Keratinocyte (primary cell): ENCODE measurements around the gene HOXC6. TPM values are rescaled to one million over a fixed set of nuclear protein-coding genes. Genes with fewer than 3 reads are reported as not detected.

Source experiments
- DNase-seq: peaks from one replicate; pipeline ENCODE4 v3.0.0-alpha.2; 2011; ENCODE audit warnings: low read depth, missing footprints, low spot score
- FAIRE-seq: peaks from 2 replicates; lab custom pipeline; 2011; peaks lifted over from hg19 to GRCh38; lab: Jason Lieb, UNC
- H2AFZ ChIP-seq: 2 replicates; pipeline ENCODE4 v1.6.0; 2012; ENCODE audit warnings: low read length, control low read depth, inconsistent platforms; ENCODE audit not compliant: control insufficient read depth
- H3K27ac ChIP-seq: 2 replicates; pipeline ENCODE4 v1.5.1; 2011; ENCODE audit warnings: low read length; ENCODE audit not compliant: control insufficient read depth, insufficient read depth
- H3K27me3 ChIP-seq: 3 replicates; pipeline ENCODE4 v1.6.0; 2011; ENCODE audit warnings: low read length; ENCODE audit not compliant: control insufficient read depth, insufficient read depth; ENCODE audit errors: extremely low read depth
- H3K36me3 ChIP-seq, 2 experiments: 2 replicates in 1 of 2; 3 replicates in 1 of 2; pipeline ENCODE4 v1.5.1; 2011; ENCODE audit warnings: low read length in 2 of 2, mild to moderate bottlenecking in 1 of 2; ENCODE audit not compliant: control insufficient read depth in 2 of 2, insufficient read depth in 2 of 2; ENCODE audit errors: extremely low read depth in 1 of 2
- H3K4me1 ChIP-seq: 3 replicates; pipeline ENCODE4 v1.5.1; 2011; ENCODE audit warnings: low read length; ENCODE audit not compliant: control insufficient read depth, insufficient read depth; ENCODE audit errors: extremely low read depth
- H3K4me2 ChIP-seq: 3 replicates; pipeline ENCODE4 v1.6.0; 2011; ENCODE audit warnings: low read depth, low read length; ENCODE audit not compliant: control insufficient read depth, insufficient read depth; ENCODE audit errors: extremely low read depth
- H3K4me3 ChIP-seq, 3 experiments: fragments of 200-600 bp in 1 of 3; sonication (generic) in 1 of 3; 2 replicates in 2 of 3; 3 replicates in 1 of 3; pipeline ENCODE4 v1.5.1; 2011 to 2016; ENCODE audit warnings: low read length in 3 of 3, mild to moderate bottlenecking in 3 of 3, control low read depth in 2 of 3, inconsistent platforms in 1 of 3, low read depth in 1 of 3, mixed read lengths in 1 of 3, mixed run types in 1 of 3, moderate library complexity in 1 of 3; ENCODE audit not compliant: control insufficient read depth in 2 of 3, insufficient read depth in 2 of 3; ENCODE audit errors: extremely low read depth in 1 of 3
- H3K79me2 ChIP-seq: 2 replicates; pipeline ENCODE4 v1.6.0; 2012; ENCODE audit warnings: low read length; ENCODE audit not compliant: control insufficient read depth, insufficient read depth
- H3K9ac ChIP-seq: 3 replicates; pipeline ENCODE4 v1.6.0; 2011; ENCODE audit warnings: low read length; ENCODE audit not compliant: control insufficient read depth, insufficient read depth; ENCODE audit errors: extremely low read depth
- H3K9me1 ChIP-seq: 3 replicates; pipeline ENCODE4 v1.6.0; 2011; ENCODE audit warnings: low read length; ENCODE audit not compliant: control insufficient read depth, insufficient read depth; ENCODE audit errors: extremely low read depth
- H3K9me3 ChIP-seq: 2 replicates; pipeline ENCODE4 v1.5.1; 2012; ENCODE audit warnings: low read depth, low read length; ENCODE audit not compliant: control insufficient read depth
- H4K20me1 ChIP-seq: 3 replicates; pipeline ENCODE4 v1.6.0; 2011; ENCODE audit warnings: low read length; ENCODE audit not compliant: control insufficient read depth, insufficient read depth; ENCODE audit errors: extremely low read depth
- EZH2 ChIP-seq: IDR thresholded peaks from one replicate; pipeline ENCODE4 v1.6.1; 2012; ENCODE audit warnings: inconsistent platforms, mild to moderate bottlenecking, low read length, moderate library complexity
- dilution Hi-C: fragments of 300-500 bp; cut with MboI; formaldehyde crosslinking; loops from one replicate; pipeline ENCODE4 v1.7.0; 2020; ENCODE audit warnings: low sequenced_read_pairs; ENCODE audit not compliant: extremely low pct_ligation_motif_present
- polyA plus RNA-seq, 5 experiments: library from polyadenylated mRNA; depleted of rRNA in 3 of 5; stranded (reverse) in 3 of 5; stranded (forward) in 1 of 5; unstranded in 1 of 5; fragments of >200 nt; gene quantifications; 1 replicate in 1 of 5; 2 replicates in 3 of 5; 3 replicates in 1 of 5; pipeline versions ENCODE4 v1.2.1 to v1.2.3, GENCODE V29; 2011 to 2012; ENCODE audit warnings: missing spikeins in 2 of 5, low read depth in 1 of 5, low replicate concordance in 1 of 5
- TF ChIP-seq, protein P1 (sequence below), 3 experiments: IDR thresholded peaks in 1 of 3; conservative IDR thresholded peaks in 1 of 3; optimal IDR thresholded peaks in 1 of 3; 2 replicates in 2 of 3; 3 replicates in 1 of 3; pipeline versions ENCODE3 to v1.5.1; 2011; ENCODE audit warnings: low read length in 3 of 3, mild to moderate bottlenecking in 3 of 3, moderate library complexity in 2 of 3, control low read depth in 1 of 3, inconsistent platforms in 1 of 3; ENCODE audit not compliant: insufficient read depth in 2 of 3; ENCODE audit errors: extremely low read depth in 1 of 3

HOXC6 gene
- polyA plus RNA-seq, 1 donor (not counting 4 experiments of a cell fraction or from before 2014, with no cell fraction given): 4.7 TPM

GRCh38 chr12:54068418-54069070, 40.3 kb downstream of the HOXC6 start:
- DNase-seq (no peak), FAIRE-seq (peak; percentile 96)
- no peaks in the 10 kb centered on the region for H4K20me1 ChIP-seq
- dilution Hi-C loops: no loop called here
- no peak for TF ChIP-seq EZH2
- TF ChIP-seq, protein P1, sequence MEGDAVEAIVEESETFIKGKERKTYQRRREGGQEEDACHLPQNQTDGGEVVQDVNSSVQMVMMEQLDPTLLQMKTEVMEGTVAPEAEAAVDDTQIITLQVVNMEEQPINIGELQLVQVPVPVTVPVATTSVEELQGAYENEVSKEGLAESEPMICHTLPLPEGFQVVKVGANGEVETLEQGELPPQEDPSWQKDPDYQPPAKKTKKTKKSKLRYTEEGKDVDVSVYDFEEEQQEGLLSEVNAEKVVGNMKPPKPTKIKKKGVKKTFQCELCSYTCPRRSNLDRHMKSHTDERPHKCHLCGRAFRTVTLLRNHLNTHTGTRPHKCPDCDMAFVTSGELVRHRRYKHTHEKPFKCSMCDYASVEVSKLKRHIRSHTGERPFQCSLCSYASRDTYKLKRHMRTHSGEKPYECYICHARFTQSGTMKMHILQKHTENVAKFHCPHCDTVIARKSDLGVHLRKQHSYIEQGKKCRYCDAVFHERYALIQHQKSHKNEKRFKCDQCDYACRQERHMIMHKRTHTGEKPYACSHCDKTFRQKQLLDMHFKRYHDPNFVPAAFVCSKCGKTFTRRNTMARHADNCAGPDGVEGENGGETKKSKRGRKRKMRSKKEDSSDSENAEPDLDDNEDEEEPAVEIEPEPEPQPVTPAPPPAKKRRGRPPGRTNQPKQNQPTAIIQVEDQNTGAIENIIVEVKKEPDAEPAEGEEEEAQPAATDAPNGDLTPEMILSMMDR (optimal IDR thresholded peaks at IDR 0.05 in 1 of 3, IDR thresholded peaks at IDR 0.05 in 1 of 3, conservative IDR thresholded peaks at IDR 0.05 in 1 of 3; ENCODE audit: extremely low read depth in 1 of 3, insufficient read depth in 2 of 3, low read length in 3 of 3): no peak
- H3K4me3 ChIP-seq: no peak overlapping the region
- H3K9me1 ChIP-seq: no peaks in the 10 kb centered on the region
- H3K27me3 ChIP-seq: no peaks in the 10 kb centered on the region
- H3K9ac ChIP-seq: no peak overlapping the region
- H2AFZ ChIP-seq: no peak overlapping the region
- no peaks in the 10 kb centered on the region for H3K36me3 ChIP-seq
- no peaks in the 10 kb centered on the region for H3K9me3 ChIP-seq
- H3K4me1 ChIP-seq: peaks cover 15% of the 10 kb centered on the region
- no peaks in the 10 kb centered on the region for H3K79me2 ChIP-seq
- H3K27ac ChIP-seq: no peak overlapping the region
- peak overlapping the region; percentile 43 for H3K4me2 ChIP-seq

- Histone ChIP-seq H3K27me3 (no peaks in the 10 kb centered on the region), H3K4me2 (no peak overlapping the region), H3K79me2 (no peaks in the 10 kb centered on the region), H3K27ac (no peak overlapping the region), H3K4me3 (no peak overlapping the region), H3K9me3 (no peaks in the 10 kb centered on the region), H2AFZ (no peak overlapping the region), H3K4me1 (peaks cover 15% of the 10 kb centered on the region), H3K9ac (no peak overlapping the region), H3K9me1 (no peaks in the 10 kb centered on the region), H4K20me1 (no peaks in the 10 kb centered on the region), H3K36me3 (no peaks in the 10 kb centered on the region)
- dilution Hi-C loops: no loop called here
- DNase-seq: no peak
- TF ChIP-seq EZH2: no peak
- TF ChIP-seq, protein P1 (optimal IDR thresholded peaks at IDR 0.05 in 1 of 3, IDR thresholded peaks at IDR 0.05 in 1 of 3, conservative IDR thresholded peaks at IDR 0.05 in 1 of 3; ENCODE audit: extremely low read depth in 1 of 3, insufficient read depth in 2 of 3, low read length in 3 of 3): no peak
- no peak for FAIRE-seq
Observed at GRCh38 chr12:54071942-54072341, 43.7 kb downstream of the HOXC6 start.
